ENCODE results near the gene ZNF638. TPM values are rescaled to one million over a fixed set of nuclear protein-coding genes. Genes with fewer than 3 reads are reported as not detected.

ZNF638 gene
- total RNA-seq, 1 donor from 2014 or later = 91.7 TPM

GRCh38 chr2:71347517-71347916 lies 15.9 kb downstream of the ZNF638 start:
- no peak overlapping the region for H3K4me3 Mint-ChIP-seq (ENCODE audit: unreplicated experiment)
- peaks cover 15% of the 10 kb centered on the region for H3K36me3 ChIP-seq (ENCODE audit: insufficient read depth, low read length)
- H3K9me3 ChIP-seq (ENCODE audit: insufficient read depth, low read depth, low read length) = no peaks in the 10 kb centered on the region
- peaks cover 13% of the 10 kb centered on the region for H3K36me3 Mint-ChIP-seq (ENCODE audit: low read depth, unreplicated experiment)
- H3K9me3 Mint-ChIP-seq (ENCODE audit: unreplicated experiment) = no peaks in the 10 kb centered on the region
- no peaks in the 10 kb centered on the region for H3K4me1 ChIP-seq (ENCODE audit: insufficient read depth, low read length)
- TF ChIP-seq CTCF (IDR thresholded peaks at IDR 0.05; ENCODE audit: insufficient read depth, low read depth, low read length) = no peak
- no peak for TF ChIP-seq EZH2 (IDR thresholded peaks at IDR 0.05; ENCODE audit: insufficient read depth, low read length)
- H3K4me2 ChIP-seq (ENCODE audit: low read length) = no peak overlapping the region
- H3K27me3 Mint-ChIP-seq (ENCODE audit: low read depth, unreplicated experiment) = no peaks in the 10 kb centered on the region
- no peaks in the 10 kb centered on the region for H3K4me1 Mint-ChIP-seq (ENCODE audit: low read depth, unreplicated experiment)
- H3K27ac Mint-ChIP-seq (ENCODE audit: unreplicated experiment) = no peak overlapping the region
- H3K27ac ChIP-seq (ENCODE audit: low read depth, low read length) = no peak overlapping the region
- no peak overlapping the region for H3K9ac ChIP-seq (ENCODE audit: low read length)
- peaks cover 98% of the 10 kb centered on the region for H3K79me2 ChIP-seq (ENCODE audit: insufficient read depth, low read length)
- no peaks in the 10 kb centered on the region for H3K27me3 ChIP-seq (ENCODE audit: insufficient read depth, low read length)
- H3K4me3 ChIP-seq (ENCODE audit: insufficient read depth, low read depth, low read length) = no peak overlapping the region
- peak; percentile 3 for DNase-seq (ENCODE audit: low read depth)
- no peak overlapping the region for H2AFZ ChIP-seq (ENCODE audit: low read depth, low read length)
- FAIRE-seq = no peak
- H4K20me1 ChIP-seq (ENCODE audit: insufficient read depth, low read length) = peaks cover 97% of the 10 kb centered on the region

- Mint-ChIP-seq H3K27ac (ENCODE audit: unreplicated experiment) (no peak overlapping the region), H3K36me3 (ENCODE audit: low read depth, unreplicated experiment) (peaks cover 13% of the 10 kb centered on the region), H3K27me3 (ENCODE audit: low read depth, unreplicated experiment) (no peaks in the 10 kb centered on the region), H3K9me3 (ENCODE audit: unreplicated experiment) (no peaks in the 10 kb centered on the region), H3K4me3 (ENCODE audit: unreplicated experiment) (no peak overlapping the region), H3K4me1 (ENCODE audit: low read depth, unreplicated experiment) (no peaks in the 10 kb centered on the region)
- Histone ChIP-seq H3K4me1 (ENCODE audit: insufficient read depth, low read length) (no peaks in the 10 kb centered on the region), H4K20me1 (ENCODE audit: insufficient read depth, low read length) (peaks cover 97% of the 10 kb centered on the region), H3K4me3 (ENCODE audit: insufficient read depth, low read depth, low read length) (no peak overlapping the region), H2AFZ (ENCODE audit: low read depth, low read length) (no peak overlapping the region), H3K4me2 (ENCODE audit: low read length) (no peak overlapping the region), H3K27me3 (ENCODE audit: insufficient read depth, low read length) (no peaks in the 10 kb centered on the region), H3K9me3 (ENCODE audit: insufficient read depth, low read depth, low read length) (no peaks in the 10 kb centered on the region), H3K36me3 (ENCODE audit: insufficient read depth, low read length) (peaks cover 15% of the 10 kb centered on the region), H3K9ac (ENCODE audit: low read length) (no peak overlapping the region), H3K27ac (ENCODE audit: low read depth, low read length) (no peak overlapping the region), H3K79me2 (ENCODE audit: insufficient read depth, low read length) (peaks cover 98% of the 10 kb centered on the region)
- TF ChIP-seq CTCF (IDR thresholded peaks at IDR 0.05; ENCODE audit: insufficient read depth, low read depth, low read length) (no peak), EZH2 (IDR thresholded peaks at IDR 0.05; ENCODE audit: insufficient read depth, low read length) (no peak)
- DNase-seq (ENCODE audit: low read depth) (peak; percentile 35), FAIRE-seq (peak; percentile 5)
Measured at GRCh38 chr2:71348302-71348701, 16.7 kb downstream of the ZNF638 start.

GRCh38 chr2:71353248-71353647 lies 21.7 kb downstream of the ZNF638 start:
- Histone ChIP-seq H3K4me2 (ENCODE audit: low read length) (no peak overlapping the region), H3K36me3 (ENCODE audit: insufficient read depth, low read length) (peaks cover 27% of the 10 kb centered on the region), H3K27me3 (ENCODE audit: insufficient read depth, low read length) (no peaks in the 10 kb centered on the region), H3K9me3 (ENCODE audit: insufficient read depth, low read depth, low read length) (no peaks in the 10 kb centered on the region), H3K27ac (ENCODE audit: low read depth, low read length) (no peak overlapping the region), H3K4me3 (ENCODE audit: insufficient read depth, low read depth, low read length) (no peak overlapping the region), H3K4me1 (ENCODE audit: insufficient read depth, low read length) (no peaks in the 10 kb centered on the region), H3K9ac (ENCODE audit: low read length) (no peak overlapping the region), H2AFZ (ENCODE audit: low read depth, low read length) (no peak overlapping the region), H4K20me1 (ENCODE audit: insufficient read depth, low read length) (peaks cover 95% of the 10 kb centered on the region), H3K79me2 (ENCODE audit: insufficient read depth, low read length) (peaks cover 95% of the 10 kb centered on the region)
- H3K27me3 Mint-ChIP-seq (ENCODE audit: low read depth, unreplicated experiment) = no peaks in the 10 kb centered on the region
- no peaks in the 10 kb centered on the region for H3K9me3 Mint-ChIP-seq (ENCODE audit: unreplicated experiment)
- H3K27ac Mint-ChIP-seq (ENCODE audit: unreplicated experiment) = no peak overlapping the region
- FAIRE-seq (no peak), DNase-seq (ENCODE audit: low read depth) (no peak)
- peaks cover 17% of the 10 kb centered on the region for H3K36me3 Mint-ChIP-seq (ENCODE audit: low read depth, unreplicated experiment)
- no peaks in the 10 kb centered on the region for H3K4me1 Mint-ChIP-seq (ENCODE audit: low read depth, unreplicated experiment)
- no peak overlapping the region for H3K4me3 Mint-ChIP-seq (ENCODE audit: unreplicated experiment)
- TF ChIP-seq CTCF (IDR thresholded peaks at IDR 0.05; ENCODE audit: insufficient read depth, low read depth, low read length) (no peak), EZH2 (IDR thresholded peaks at IDR 0.05; ENCODE audit: insufficient read depth, low read length) (no peak)
